Subcutaneous abdominal adipose tissue (tissue), 5 donors: ENCODE results near the gene NBL1.

Experiments
- H3K27ac ChIP-seq: one replicate; pipeline ENCODE4 v1.7.0; 2013; ENCODE audit warnings: low read depth, mild to moderate bottlenecking, inconsistent platforms, low read length, moderate library complexity
- H3K27me3 ChIP-seq, 5 donors: one replicate each; pipeline ENCODE4 v1.7.0; 2013; ENCODE audit warnings: low read length in 5 of 5, inconsistent platforms in 1 of 5; ENCODE audit not compliant: control insufficient read depth in 5 of 5, insufficient read depth in 4 of 5
- H3K36me3 ChIP-seq, 5 donors: one replicate each; pipeline ENCODE4 v1.7.0; 2013; ENCODE audit warnings: low read length in 5 of 5; ENCODE audit not compliant: control insufficient read depth in 5 of 5, insufficient read depth in 5 of 5
- H3K4me1 ChIP-seq, 5 donors: one replicate each; pipeline ENCODE4 v1.7.0; 2013; ENCODE audit warnings: low read length in 5 of 5, mild to moderate bottlenecking in 3 of 5, moderate library complexity in 1 of 5; ENCODE audit not compliant: control insufficient read depth in 5 of 5, insufficient read depth in 5 of 5
- H3K4me3 ChIP-seq, 5 donors: one replicate each; pipeline ENCODE4 v1.7.0; 2013; ENCODE audit warnings: low read length in 5 of 5, low read depth in 1 of 5
- H3K9ac ChIP-seq, 5 donors: one replicate each; pipeline ENCODE4 v1.7.0; 2013; ENCODE audit warnings: low read length in 5 of 5, mild to moderate bottlenecking in 4 of 5, moderate library complexity in 3 of 5
- H3K9me3 ChIP-seq, 5 donors: one replicate each; pipeline ENCODE4 v1.7.0; 2013; ENCODE audit warnings: low read length in 5 of 5; ENCODE audit not compliant: control insufficient read depth in 5 of 5
- donor health status: healthy.
- donor health status: healthy.
- donor health status: healthy.
- donor health status: healthy.
- donor health status: healthy.

NBL1 gene, protein sequence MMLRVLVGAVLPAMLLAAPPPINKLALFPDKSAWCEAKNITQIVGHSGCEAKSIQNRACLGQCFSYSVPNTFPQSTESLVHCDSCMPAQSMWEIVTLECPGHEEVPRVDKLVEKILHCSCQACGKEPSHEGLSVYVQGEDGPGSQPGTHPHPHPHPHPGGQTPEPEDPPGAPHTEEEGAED

GRCh38 chr1:19643602-19644394, at the start of gene NBL1:
NBL1 (plus strand) TSS chr1:19644311; CDS start chr1:19655031, 10,720 bp downstream.
- H3K4me3 ChIP-seq = peak within 1 kb of the TSS; percentile 77 to 94 (median 94)

GRCh38 chr1:19596065-19596713, 47.9 kb upstream of the NBL1 start:
- Histone ChIP-seq H3K9me3 (no peaks in the 10 kb centered on the region), H3K9ac (peak overlapping the region; percentile 44 to 98 (median 96)), H3K4me1 (peaks cover 3 to 44% (median 35%) of the 10 kb centered on the region in 5 donors), H3K27ac (peak overlapping the region; percentile 94), H3K4me3 (peak overlapping the region; percentile 64 to 92 (median 82)), H3K27me3 (no peaks in the 10 kb centered on the region), H3K36me3 (peaks cover 0 to 7% (median 3%) of the 10 kb centered on the region in 5 donors)

More at GRCh38 chr1:19643602-19644394, at the start of gene NBL1:
- H3K27me3 ChIP-seq = no peaks in the 10 kb centered on the region
- H3K9ac ChIP-seq = peak within 1 kb of the TSS; percentile 48 to 96 (median 89)
- H3K9me3 ChIP-seq = no peaks in the 10 kb centered on the region
- H3K27ac ChIP-seq = peak within 1 kb of the TSS; percentile 94
- H3K36me3 ChIP-seq = no peaks in the 10 kb centered on the region
- peaks cover 7 to 51% (median 45%) of the 10 kb centered on the region in 5 donors for H3K4me1 ChIP-seq

GRCh38 chr1:19596714-19597495, 47.2 kb upstream of the NBL1 start:
- H3K27ac ChIP-seq = peak overlapping the region; percentile 94
- no peaks in the 10 kb centered on the region for H3K27me3 ChIP-seq
- H3K9me3 ChIP-seq = no peaks in the 10 kb centered on the region
- peaks cover 3 to 44% (median 35%) of the 10 kb centered on the region in 5 donors for H3K4me1 ChIP-seq
- H3K36me3 ChIP-seq = peaks cover 0 to 7% (median 3%) of the 10 kb centered on the region in 5 donors
- peak overlapping the region; percentile 64 to 92 (median 82) for H3K4me3 ChIP-seq
- peak overlapping the region; percentile 44 to 98 (median 96) for H3K9ac ChIP-seq

DNA sequence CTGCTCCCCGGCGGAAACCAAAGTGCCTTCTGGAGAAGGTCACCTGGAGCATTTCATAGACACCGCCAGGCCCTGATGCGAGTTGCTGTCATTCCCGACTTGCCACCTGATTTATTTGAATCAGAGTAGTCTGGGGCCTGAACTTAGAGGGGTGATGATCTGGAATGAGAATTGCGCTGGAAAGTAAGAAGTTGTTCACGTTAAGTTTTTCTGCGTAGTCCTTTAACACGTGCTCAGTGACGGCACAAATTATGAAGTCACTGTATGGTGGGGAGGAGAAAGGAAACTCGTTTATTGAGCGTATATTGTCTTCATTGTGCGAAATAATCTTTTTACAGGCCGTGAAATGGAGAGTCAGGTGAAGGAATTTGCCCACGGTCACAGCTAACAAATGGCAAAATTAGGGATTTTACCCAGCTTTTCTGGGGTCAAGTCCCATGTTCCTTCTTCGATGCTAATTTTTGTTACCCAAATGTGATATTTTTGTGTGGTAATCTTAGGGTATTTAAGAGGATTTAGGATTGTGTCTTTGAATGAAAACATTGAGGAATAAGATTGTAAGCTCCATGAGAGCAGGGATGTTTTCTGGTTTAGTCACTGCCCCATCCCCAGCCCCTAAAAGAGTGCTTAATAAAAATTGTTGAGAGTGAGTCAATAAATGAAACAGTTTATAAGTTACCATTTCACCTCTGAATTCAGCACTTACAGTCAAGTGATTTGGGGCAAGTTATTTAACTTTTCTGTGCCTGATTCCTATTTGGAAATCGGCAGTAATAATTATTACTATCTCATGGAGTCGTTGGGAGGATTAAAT, 46.4 kb upstream of the NBL1 start:
- H3K4me3 ChIP-seq = peak overlapping the region; percentile 64 to 88 (median 82)
- H3K4me1 ChIP-seq = peaks cover 3 to 44% (median 35%) of the 10 kb centered on the region in 5 donors
- peaks cover 0 to 7% (median 4%) of the 10 kb centered on the region in 5 donors for H3K36me3 ChIP-seq
- no peaks in the 10 kb centered on the region for H3K9me3 ChIP-seq
- no peaks in the 10 kb centered on the region for H3K27me3 ChIP-seq
- peak overlapping the region; percentile 63 to 98 (median 96) for H3K9ac ChIP-seq
- H3K27ac ChIP-seq = peak overlapping the region; percentile 94

DNA sequence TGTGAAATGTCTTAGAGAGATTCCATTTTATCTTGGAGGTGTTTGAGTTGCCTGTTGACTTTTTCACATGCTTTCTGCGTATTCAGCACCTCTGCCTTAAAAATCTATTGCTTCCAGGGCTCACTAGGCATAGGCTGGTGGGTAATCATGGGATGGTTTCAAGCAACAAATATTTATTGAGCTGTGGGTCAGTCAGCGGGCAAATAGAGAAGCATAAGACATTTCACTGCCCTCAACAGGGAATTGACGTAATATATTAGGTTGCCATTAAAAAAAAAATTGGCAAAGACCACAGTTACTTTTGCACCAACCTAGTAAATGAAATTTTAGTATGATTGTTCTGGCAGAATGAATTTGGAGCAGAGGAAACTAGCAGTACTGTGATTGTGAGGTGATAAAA, 44.3 kb upstream of the NBL1 start:
- H3K4me1 ChIP-seq = peaks cover 3 to 49% (median 36%) of the 10 kb centered on the region in 5 donors
- no peak overlapping the region for H3K27ac ChIP-seq
- H3K4me3 ChIP-seq = no peak overlapping the region
- H3K9me3 ChIP-seq = no peaks in the 10 kb centered on the region
- H3K9ac ChIP-seq = no peak overlapping the region
- no peaks in the 10 kb centered on the region for H3K27me3 ChIP-seq
- H3K36me3 ChIP-seq = peaks cover 0 to 7% (median 6%) of the 10 kb centered on the region in 5 donors

DNA sequence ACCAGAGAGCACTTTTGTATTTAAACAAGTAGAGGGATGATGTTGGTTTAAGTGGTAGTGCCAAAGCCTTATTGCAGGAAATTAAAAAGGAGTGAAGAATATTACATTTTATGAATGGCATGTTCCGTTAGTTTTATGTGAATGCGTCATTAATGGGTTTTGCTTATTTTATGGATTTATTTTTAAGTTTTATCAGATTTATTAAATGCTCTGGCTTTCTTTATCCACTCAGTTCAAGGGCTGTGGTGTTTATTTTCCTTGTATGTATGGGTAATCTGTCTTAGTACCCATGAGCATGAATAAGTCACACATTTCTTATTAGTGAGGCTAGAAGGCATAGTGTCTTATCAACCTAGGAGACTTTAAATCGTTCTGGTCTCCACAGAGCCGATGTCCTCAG, 41.6 kb upstream of the NBL1 start:
- Histone ChIP-seq H3K27me3 (no peaks in the 10 kb centered on the region), H3K9me3 (no peaks in the 10 kb centered on the region), H3K27ac (no peak overlapping the region), H3K9ac (no peak overlapping the region), H3K4me3 (no peak overlapping the region), H3K36me3 (peaks cover 0 to 10% (median 6%) of the 10 kb centered on the region in 5 donors), H3K4me1 (peaks cover 6 to 55% (median 37%) of the 10 kb centered on the region in 5 donors)

DNA sequence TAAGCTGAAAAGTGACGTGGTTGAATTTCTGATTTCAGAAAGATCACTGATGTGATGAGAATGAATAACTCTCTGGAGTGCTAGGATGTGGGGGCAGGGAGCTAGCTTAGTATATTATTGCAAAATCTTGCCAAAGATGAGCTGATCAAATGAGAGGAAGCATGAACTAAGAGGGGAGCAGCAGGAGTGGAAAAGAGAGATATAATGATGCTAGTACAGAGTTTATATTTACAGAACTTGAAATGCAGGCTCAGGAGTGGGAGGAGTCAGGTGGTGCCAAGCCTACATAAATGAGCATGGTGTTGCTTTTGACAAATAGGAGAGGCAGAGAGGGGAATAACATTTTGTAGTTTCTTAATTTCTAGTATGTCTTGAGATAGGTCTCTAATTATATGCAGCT, 38.1 kb upstream of the NBL1 start:
- H3K9ac ChIP-seq = no peak overlapping the region
- no peaks in the 10 kb centered on the region for H3K27me3 ChIP-seq
- H3K9me3 ChIP-seq = no peaks in the 10 kb centered on the region
- H3K4me1 ChIP-seq = peaks cover 3 to 28% (median 21%) of the 10 kb centered on the region in 5 donors
- H3K27ac ChIP-seq = no peak overlapping the region
- peaks cover 0 to 7% (median 5%) of the 10 kb centered on the region in 5 donors for H3K36me3 ChIP-seq
- no peak overlapping the region for H3K4me3 ChIP-seq

DNA sequence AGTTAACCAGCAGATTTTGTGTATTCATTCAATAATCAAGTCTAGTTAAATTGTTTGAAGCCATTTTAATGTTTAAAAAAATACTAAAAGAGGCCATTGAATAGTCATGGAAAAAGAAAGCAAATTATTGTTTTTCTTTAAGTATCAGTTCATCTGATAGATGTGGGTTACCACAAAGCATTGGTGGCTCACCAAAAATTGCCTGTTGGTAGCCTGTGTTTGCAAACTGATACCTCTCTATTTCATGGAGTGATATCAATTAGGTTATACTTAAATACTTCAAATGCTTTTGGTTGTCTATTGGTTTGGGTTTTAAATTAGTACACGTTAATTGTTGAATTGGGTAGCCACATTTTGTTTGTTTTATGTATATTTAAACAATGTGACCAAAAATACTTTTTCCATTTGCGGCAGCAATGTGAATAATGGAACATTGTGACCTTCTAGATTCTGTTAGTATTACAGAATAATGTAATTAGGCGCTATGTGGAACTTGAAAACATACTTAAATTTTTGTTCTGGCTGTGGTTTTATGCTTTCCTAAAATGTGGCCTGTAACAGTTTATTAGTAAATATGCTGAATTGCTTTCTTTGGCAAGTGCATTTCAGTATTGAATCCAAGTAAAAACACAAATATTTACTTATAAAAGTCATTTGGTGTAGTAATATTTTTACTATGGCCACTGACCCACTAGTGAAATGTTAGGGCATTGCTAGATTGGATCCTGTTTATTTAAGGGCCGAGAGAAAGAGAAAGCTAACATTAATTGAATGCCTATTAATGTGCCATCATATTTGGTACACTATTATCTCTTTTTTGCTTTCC, 37.1 kb upstream of the NBL1 start:
- Histone ChIP-seq H3K4me3 (no peak overlapping the region), H3K36me3 (peaks cover 0 to 6% (median 5%) of the 10 kb centered on the region in 5 donors), H3K4me1 (peaks cover 3 to 26% (median 21%) of the 10 kb centered on the region in 5 donors), H3K9me3 (no peaks in the 10 kb centered on the region), H3K27ac (peak overlapping the region; percentile 34), H3K9ac (peak overlapping the region in 2 of 5 donors; percentile 11 to 19), H3K27me3 (no peaks in the 10 kb centered on the region)
